ENCODE measurements around the gene POTEF.
"Not testable (repeated sequence)": the region's sequence is repeated elsewhere in the genome, so short reads cannot be mapped to it uniquely, and the experiment has no call there.

DNA sequence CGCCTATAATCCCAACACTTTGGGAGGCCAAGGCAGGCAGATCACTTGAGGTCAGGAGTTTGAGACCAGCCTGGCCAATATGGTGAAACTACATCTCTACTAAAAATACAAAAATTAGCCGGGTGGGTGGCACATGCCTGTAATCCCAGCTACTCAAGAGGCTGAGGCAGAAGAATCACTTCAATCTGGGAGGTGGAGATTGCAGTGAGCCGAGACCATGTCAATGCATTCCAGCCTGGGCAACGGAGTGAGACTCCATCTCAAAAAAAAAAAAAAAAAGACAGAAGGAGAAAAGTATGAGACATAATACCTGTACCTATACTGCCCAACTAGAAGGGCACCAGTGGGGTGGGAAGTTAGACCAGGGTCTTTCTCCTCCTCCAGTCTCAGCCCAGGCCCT, 30.4 kb upstream of the POTEF start:
- TF ChIP-seq CTCF (conservative IDR thresholded peaks at IDR 0.05 in 1 of 2, IDR thresholded peaks at IDR 0.05 in 1 of 2; ENCODE audit: extremely low read depth in 1 of 2, insufficient read depth in 1 of 2, low read depth in 1 of 2, low read length in 2 of 2); EZH2 (IDR thresholded peaks at IDR 0.05; ENCODE audit: borderline replicate concordance, low read length): not testable (repeated sequence)
